ENCODE results near the gene LDHB. TPM values are rescaled to one million over a fixed set of nuclear protein-coding genes. Genes with fewer than 3 reads are reported as not detected.
"Not testable (repeated sequence)": the region's sequence is repeated elsewhere in the genome, so short reads cannot be mapped to it uniquely, and the experiment has no call there.

LDHB gene
- total RNA-seq: 251 TPM

DNA sequence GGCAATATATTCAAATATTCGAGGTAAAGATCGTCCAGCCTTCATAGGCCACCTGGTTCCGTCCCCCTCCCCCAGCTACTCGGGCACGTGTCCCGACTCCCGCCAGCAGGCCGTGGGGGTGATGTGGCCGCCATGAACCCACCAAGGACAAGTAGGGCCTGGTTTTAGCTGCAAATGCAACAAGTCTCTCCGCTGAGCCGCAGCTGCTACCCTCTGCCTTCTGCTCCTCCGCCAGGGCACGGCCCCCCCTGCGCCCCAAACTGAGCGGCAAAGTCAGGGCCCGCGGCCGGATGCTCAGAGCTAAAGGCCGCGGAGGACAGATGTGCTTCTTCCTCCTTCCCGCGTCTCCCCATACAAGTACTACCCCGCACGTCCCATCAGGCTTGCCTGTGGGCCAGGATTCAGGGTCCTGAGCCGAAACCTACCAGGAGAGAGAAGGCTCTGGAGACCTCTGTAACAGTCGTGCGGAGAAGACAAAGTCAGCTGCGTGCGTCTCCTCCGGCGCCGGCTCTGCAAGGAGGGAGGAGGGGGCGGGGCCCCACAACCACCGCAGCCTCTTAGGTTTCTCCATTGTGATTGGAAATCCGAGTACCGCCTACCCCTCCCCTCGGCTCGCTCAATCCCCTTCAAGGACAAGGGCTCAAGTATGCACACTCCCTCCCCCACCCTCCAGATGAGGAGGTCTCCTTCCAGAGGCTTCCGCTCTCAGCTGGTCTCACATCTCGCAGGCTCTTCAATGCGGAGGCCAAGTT, at the start of gene LDHB:
LDHB (minus strand) TSS at position 517 of the 752 bp plus-strand sequence. CDS start 3,171 bp downstream, outside the sequence.
- ATAC-seq: peak; percentile 96

DNA sequence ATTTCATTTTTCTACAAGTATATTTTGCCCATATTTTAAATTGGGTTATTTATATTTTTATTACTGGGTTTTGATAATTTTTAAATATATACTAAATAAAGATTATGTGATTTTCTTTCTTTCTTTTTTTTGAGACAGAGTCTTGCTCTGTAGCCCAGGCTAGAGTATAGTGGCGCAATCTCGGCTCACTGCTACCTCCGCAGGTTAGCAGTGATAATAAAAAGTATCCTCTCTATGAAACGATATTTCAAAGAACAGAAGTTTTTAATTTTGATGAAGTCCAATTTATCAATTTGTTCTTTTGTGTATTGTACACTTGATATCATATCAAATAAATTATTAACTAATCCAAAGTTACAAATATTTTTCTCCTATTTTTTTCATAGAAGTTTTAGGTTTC, 47.2 kb upstream of the LDHB start:
- no peak for ATAC-seq

DNA sequence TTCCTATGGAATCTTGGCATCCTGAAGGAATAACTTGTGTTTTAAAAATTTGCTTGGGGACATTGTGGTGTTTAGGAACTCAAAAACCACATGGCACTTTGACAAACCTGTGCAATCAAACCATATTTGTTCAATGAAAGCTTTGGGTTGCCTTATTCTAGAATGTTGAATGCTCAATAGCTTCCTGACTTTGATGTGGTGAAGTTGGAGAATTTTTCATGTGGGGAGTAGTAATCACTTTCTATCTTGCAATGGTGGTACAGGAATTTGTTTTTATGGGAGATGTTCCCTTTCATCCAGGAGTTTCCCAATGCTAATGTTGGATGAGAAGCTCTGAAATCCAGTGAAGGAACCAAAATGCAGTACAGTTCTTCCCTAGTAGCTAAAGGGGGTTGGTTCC, 42.2 kb upstream of the LDHB start:
- no peak for ATAC-seq

DNA sequence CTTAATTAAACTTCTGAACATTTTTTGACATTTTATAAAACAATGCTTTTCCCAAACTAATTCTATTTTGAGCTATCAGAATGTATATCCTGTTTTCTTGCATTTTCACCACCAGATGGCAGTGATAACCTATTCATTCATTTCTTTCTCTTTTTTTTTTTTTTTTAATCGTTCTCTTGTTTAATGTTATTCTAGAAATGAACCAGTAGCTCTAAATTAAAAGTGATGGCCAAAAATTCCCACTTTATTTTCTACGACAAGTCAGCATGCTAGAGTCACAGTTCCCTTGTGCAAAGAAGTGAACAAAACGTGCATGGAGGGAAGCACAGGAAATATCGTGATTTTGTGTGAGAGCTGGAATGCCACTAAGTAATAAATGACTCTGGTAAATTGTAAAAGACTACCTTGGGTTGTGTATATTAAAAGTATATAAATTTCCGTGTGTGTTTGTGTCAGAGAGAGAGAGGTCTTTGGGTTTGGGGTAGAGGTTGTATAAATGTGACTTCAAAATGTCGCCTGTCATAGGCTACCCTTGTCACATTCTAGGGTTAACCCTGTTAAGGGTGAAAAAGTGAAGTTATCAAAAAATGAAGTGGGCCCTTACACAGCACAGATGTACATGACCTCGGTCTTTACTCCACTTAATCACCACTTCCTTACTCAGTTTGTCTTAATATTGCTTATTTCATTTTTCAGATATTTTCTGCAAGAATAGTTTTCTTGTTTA, 40.4 kb upstream of the LDHB start:
- ATAC-seq: no peak

DNA sequence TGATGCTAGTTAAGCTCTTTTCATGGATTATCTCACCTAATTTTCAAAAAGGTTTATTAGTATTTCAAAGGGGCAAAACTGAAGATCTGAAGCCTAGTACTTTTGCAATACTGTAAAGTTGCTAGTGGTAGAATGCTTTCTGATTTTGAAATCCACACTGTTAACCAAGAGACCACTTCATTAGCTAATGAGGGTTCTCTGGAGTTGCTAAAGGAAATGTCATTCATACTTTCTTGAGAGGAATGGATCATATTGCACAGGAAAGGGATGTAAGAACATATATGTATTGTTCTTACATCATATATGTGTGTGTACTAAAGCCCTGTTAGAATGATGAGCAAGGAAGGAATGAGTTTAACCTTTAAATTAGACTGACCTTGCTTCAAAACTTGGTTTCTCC, 39.0 kb upstream of the LDHB start:
- no peak for ATAC-seq

DNA sequence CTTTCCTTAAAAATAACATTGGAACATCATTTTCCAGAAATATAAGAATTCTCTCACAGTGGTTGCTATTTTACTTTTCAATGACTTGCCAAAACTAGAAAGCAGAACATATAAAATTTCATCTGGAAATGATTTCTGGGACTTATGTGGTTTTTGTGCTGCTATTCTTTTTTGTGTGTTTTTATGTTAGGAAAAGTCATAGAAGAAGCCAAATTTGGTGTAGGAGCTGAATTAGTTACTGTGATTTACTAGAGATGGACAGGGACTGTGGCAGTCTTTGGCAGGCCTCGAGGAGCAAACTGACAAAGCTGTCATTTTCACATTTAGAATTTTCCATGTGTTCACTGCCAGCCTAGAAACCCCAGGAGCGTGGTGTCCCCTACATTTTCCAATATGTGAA, 38.3 kb upstream of the LDHB start:
- no peak for ATAC-seq

DNA sequence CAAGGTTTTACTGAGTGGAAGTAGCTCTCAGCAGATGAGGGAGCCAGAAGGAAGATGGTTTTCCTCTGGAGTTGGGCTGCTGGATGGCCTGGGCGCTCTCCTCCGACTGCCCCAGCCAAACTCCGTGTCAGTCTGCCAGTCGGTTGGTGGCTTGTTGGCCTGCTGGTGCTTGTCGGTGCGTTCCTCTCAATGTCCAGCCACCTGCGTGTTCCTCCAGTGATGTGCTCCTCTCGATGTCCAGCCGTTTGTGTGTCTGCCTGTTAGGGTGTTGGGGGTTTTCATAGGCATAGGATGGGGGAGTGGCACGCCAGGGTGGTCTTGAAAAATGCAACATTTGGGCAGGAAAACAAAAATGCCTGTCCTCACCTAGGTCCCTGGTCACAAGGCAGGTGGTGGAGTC, 37.0 kb upstream of the LDHB start:
- no peak for ATAC-seq

DNA sequence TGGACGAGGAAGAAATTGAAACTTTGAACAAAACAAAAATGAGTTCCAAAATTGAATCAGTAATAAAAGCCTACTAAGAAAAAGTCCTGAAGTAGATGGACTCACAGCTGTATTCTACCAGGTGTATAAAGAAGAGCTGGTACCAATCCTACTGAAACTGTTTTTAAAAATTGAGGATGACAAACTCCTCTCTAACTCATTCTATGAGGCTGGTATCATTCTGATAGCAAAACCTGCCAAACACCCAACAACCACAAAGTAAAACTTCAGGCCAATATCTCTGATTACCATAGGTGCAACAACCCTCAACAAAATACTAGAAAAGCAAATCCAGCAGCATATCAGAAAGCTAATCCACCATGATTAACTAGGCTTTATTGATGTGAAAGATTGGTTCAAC, 33.9 kb upstream of the LDHB start:
- no peak for ATAC-seq

DNA sequence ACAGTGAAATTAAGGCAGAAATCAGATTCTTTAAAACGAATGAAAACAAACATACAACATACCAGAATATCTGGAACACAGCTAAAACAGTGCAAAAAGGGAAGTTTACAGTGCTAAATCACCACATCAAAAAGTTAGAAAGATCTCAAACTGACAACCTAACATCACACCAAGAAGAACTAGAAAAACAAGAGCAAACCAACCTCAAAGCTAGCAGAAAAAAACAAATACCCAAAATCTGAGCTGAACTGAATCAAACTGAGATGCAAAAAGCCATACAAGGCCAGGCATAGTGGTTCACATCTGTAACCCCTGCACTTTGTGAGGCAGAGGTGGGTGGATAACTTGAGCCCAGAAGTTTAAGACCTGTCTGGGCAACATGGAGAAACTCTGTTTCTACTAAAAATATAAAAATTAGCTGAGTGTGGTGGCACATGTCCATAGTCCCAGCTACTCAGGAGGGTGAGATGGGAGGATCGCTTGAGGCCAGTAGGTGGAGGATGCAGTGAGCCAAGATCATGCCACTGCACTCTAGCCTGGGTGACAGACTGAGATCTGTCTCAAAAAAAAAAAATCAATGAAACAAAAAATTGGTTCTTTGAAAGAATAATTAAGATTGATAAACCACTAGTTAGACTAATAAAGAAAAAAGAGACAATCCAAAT, 33.2 kb upstream of the LDHB start:
- ATAC-seq: no peak

DNA sequence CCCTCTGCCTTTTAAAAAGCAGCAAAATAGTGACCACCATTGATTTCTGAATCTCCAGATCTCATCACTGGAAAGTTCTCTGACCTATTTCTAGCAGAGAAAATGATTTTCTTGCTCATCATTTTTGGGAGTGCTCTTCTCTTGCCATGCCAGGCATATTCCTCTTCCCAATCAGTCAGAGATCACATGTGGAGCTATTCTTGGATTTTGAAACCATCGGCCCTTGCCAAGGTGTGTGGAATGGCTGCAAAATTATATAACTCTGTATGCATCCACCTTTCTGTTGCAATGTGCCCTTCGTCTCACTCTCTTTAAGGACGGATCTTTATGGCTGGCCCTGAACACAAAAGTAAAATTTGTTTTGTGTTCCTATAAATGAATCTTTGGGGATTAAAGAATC, 25.5 kb upstream of the LDHB start:
- no peak for ATAC-seq

DNA sequence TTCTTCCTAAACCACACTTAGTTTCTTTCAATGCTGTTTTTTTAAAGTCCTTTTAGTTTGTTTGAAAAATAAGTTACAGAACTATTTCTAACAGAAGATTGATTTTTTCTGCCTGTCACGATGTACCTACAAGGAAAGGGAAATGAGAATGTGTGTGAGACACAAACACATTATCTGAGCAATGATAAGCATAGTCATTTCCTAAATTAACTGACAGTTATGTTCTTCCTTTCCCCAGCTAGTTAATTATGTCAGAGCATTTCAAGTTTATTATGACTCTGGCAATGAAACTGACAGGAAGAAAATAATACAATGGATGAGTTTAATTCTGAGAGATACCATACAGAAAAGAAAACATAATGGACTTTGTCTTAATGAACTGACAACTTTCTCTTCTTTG, 21.3 kb upstream of the LDHB start:
- no peak for ATAC-seq

DNA sequence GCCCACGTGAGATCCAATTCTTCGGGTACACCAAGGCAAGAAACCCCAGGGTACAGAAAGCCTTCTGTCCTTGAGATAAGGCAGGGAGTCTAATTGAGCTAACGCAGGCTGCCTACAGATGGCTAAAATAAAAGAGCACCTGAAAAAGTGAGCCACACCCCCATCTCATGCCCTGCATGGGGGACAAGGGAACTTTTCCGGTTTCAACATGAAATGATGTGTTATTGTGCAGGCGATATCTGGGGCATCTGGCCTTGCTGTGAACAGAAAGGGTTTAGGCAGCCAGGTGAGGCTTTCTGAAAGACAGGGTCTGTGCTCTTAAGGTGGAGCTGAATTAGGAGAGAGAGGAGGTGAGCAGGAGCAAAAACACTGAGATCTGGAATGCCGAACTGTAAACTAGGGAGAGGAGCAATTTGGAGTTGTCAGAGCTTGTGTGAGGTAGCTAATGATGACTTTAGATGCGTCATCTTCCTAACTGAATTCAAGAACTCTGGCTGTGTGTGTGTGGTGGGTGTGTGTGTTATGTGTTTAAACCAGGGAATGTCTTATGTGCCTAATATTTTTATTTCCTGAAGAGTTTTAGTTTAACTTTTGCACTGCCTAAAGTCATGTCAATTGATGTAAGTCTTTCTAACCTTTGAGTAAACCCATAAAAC, 20.1 kb upstream of the LDHB start:
- ATAC-seq: peak; percentile 54

DNA sequence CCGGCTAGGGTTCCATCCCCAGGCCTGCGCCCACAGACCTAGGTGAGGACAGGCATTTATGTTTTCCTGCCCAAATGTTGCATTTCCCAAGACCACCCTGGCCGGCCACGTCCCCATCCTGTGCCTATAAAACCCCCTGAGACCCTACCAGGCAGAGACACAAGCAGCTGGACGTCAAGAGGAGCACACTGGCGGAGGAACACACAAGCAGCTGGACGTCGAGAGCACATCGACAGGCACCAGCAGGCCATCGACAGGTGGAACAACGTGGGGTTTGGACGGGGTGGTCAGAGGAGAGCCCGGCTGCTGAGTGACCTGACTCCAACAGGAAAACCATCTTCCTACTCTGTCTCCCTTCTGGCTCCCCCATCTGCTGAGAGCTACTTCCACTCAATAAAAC, 19.6 kb upstream of the LDHB start:
- ATAC-seq: no peak

DNA sequence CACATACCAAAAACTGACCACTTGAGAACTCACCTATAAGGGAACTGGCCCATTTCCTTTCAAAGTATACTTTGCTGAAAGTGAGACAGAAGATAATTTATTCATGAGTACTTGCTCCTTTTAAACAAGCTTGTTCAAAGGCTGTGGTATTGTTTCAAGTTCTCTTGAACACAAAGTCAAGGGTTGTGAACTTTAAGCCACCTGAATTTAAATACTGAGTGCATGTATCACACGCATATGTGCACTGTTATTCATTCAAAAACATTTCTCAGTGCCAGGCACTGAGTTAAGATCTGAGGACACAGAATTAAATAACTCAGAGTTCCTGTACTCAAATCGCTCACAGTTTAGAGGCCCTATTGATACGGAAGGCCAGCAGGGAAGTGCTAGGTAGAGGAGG, 19.1 kb upstream of the LDHB start:
- no peak for ATAC-seq

DNA sequence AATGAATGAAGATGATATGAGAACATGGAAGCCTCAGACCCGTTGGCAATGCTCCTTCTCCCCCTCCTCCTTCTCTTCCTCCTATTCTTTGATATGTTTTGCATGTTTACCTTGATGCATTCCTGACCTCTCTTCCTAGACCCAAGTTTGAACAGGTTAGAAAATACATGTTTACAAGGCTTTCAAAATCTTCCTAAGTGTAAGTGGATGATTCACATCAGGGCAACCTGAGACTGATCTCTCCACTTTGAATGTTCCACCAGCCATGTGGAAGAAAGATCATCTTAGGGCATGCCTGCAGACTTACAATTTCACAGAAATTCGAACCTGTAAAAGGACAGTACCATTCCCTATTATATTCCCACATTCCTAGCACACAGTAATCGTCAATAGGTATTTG, 18.0 kb upstream of the LDHB start:
- ATAC-seq: no peak

DNA sequence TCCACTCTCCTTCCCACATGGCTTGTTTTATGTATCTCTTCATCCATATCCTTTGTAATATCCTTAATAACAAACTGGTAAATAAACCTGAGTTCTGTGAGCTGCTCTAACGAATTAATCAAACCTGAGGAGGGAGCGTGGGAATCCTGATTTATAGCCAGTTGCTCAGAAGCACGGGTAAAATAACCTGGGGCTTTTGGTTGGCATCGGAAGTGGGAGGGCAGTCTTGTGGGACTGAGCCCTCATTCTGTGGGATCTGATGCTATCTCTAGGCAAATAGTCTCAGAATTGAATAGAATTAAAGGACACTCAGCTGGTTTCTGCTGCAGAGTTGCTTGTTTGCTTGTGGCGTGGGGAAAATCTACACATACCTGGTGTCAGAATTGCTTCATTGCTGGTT, 17.5 kb upstream of the LDHB start:
- ATAC-seq: no peak

DNA sequence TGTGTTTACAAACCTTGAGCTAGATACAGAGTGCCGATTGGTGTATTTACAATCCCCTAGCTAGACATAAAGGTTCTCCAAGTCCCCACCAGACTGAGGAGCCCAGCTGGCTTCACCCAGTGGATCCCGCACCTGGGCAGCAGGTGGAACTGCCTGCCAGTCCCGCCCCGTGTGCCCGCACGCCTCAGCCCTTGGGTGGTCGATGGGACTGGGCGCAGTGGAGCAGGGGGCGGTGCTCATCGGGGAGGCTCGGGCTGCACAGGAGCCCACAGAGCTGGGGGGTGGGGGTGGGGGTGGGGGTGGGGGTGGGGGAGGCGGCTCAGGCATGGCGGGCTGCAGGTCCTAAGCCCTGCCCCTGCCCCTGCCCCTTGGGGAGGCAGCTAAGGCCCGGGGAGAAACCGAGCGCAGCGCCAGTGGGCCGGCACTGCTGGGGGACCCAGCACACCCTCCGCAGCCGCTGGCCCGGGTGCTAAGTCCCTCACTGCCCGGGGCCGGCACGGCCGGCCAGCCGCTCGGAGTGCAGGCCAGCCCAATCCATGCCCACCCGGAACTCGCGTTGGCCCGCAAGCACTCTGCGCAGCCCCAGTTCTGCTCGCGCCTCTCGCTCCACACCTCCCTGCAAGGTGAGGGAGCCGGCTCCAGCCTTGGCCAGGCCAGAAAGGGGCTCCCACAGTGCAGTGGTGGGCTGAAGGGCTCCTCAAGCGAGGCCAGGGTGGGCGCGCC, 16.3 kb upstream of the LDHB start:
- ATAC-seq: not testable (repeated sequence)

DNA sequence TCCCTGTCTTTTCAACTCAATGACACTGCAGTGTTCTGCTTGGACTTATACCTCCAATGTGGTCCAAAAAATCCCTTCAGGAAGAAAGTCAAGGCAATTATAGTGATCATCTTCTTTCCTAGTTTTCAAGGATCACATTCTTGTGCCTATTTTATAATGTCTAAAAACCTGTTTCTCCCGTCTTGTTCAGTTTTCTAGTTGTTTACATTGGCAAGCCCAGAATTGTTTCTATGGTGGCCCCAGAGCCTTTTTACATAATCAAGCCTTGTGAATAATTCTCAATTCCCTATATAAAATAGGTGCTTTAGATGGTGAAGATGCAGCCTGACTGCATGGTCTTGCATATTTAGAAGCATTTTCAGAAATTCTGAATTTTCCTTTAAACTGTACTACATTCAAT, 14.5 kb upstream of the LDHB start:
- ATAC-seq: no peak

DNA sequence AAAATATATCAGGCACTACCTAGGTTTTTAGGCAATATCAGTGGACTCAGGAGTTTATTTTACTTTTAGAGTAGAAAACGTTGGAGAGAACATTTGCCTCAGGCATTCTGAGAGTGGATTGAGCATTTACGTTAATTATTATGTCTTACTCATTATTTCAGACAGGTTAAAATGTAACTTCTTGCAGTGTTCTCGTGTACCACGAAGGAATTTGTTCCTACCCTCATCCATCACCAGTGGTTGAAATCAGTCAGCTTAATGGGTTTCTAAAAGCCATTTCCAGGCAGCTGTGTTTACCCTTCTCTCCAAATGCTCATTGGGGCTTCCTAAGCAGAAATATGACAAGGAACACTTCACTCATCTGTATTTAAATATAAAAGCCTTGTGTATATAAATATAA, 9.1 kb upstream of the LDHB start:
- no peak for ATAC-seq

DNA sequence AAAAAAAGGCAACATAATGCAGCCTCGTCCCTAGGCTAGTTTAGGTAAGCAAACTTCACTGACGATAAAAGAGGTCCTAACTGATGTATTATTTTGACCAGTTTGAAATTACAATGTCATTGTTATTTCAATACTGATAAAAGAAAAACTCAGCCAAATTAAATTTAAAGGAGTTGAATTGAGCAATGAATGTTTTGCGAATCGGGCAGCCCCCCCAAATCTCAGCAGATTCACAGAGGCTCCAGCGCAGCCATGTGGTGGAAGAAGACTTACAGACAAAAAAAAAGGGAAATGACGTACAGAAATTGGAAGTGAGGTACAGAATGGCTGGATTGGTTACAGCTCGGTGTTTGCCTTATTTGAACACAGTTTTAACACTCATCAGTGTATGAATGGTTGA, 8.2 kb upstream of the LDHB start:
- ATAC-seq: no peak

DNA sequence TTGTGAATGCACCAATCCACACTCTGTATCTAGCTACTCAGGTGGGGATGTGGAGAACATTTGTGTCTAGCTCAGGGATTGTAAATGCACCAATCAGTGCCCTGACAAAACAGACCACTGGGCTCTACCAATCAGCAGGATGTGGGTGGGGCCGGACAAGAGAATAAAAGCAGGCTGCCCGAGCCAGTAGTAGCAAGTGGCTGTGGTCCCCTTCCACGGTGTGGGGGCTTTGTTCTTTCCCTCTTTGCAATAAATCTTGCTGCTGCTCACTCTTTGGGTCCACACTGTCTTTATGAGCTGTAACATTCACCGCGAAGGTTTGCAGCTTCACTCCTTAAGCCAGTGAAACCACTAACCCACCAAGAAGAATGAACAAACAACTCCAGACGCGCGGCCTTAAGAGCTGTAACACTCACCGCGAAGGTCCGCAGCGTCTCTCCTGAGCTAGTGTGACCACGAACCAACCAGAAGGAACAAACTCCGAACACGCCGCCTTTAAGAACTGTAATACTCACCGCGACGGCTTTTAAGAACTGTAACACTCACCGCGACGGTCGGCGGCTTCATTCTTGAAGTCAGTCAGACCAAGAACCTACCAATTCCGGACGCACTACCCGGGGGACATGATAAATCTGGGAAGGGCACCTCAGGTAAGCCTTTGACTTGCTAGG, 4.6 kb upstream of the LDHB start:
- no peak for ATAC-seq
